Endothelial cell (in vitro differentiated cells): Measurements from ENCODE around the gene PKN2. TPM values are rescaled to one million over a fixed set of nuclear protein-coding genes. Genes with fewer than 3 reads are reported as not detected.

Source experiments
- DNase-seq: peaks from one replicate; pipeline ENCODE4 v3.0.0; 2021; ENCODE audit warnings: low spot score
- H3K27ac Mint-ChIP-seq: one replicate; pipeline ENCODE4 v1.8.0; 2021; ENCODE audit warnings: mixed read lengths, inconsistent platforms; ENCODE audit not compliant: unreplicated experiment
- H3K27me3 Mint-ChIP-seq: one replicate; pipeline ENCODE4 v1.8.0; 2021; ENCODE audit warnings: mild to moderate bottlenecking, moderate library complexity, mixed read lengths, inconsistent platforms; ENCODE audit not compliant: unreplicated experiment
- H3K36me3 Mint-ChIP-seq: one replicate; pipeline ENCODE4 v1.8.0; 2021; ENCODE audit warnings: mild to moderate bottlenecking, low read depth, mixed read lengths, inconsistent platforms; ENCODE audit not compliant: unreplicated experiment
- H3K4me1 Mint-ChIP-seq: one replicate; pipeline ENCODE4 v1.8.0; 2021; ENCODE audit warnings: mild to moderate bottlenecking, mixed read lengths, inconsistent platforms; ENCODE audit not compliant: unreplicated experiment
- H3K4me3 Mint-ChIP-seq: one replicate; pipeline ENCODE4 v1.8.0; 2021; ENCODE audit warnings: mild to moderate bottlenecking, mixed read lengths, inconsistent platforms; ENCODE audit not compliant: unreplicated experiment
- H3K9me3 Mint-ChIP-seq: one replicate; pipeline ENCODE4 v1.8.0; 2021; ENCODE audit warnings: mixed read lengths, inconsistent platforms; ENCODE audit not compliant: unreplicated experiment
- total RNA-seq: library from RNA; stranded (reverse); fragmentation: NEBNext Ultra II Directional; extraction: Animal tissue kit (Norgen Biotek cat#: 25700); gene quantifications from one replicate; pipeline ENCODE4 v1.2.1, GENCODE V29; 2021; ENCODE audit not compliant: unreplicated experiment
- TF ChIP-seq, protein P1 (sequence below): fragments of 200-600 bp; sonication (generic); IDR thresholded peaks from one replicate; pipeline ENCODE4 v1.5.0; 2021; ENCODE audit warnings: antibody characterized with exemption; ENCODE audit not compliant: unreplicated experiment

The PKN2 gene
- total RNA-seq, 1 donor from 2014 or later, result 51.0 TPM

DNA sequence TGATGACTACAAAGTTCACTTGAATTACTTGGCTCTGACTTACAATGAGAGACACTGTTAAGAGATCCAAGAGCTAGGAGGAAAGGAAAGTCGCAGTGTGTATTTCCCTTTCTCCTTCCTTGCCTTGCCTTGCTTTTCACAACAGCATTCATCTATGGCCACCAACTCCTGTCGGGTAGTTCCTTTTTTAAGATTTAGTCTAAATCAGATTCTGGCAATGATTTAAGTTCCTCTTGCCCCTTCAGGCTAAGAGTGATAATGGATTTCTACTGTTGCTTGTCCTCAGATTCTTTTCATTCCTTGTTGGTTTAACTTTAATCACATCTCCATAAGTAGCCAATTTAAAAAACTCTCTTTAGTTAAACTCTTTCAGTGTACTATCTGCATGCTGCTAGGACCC lies 115.4 kb downstream of the PKN2 start:
- DNase-seq, result no peak
- Mint-ChIP-seq H3K27ac (peak overlapping the region; percentile 50), H3K27me3 (peaks cover 2% of the 10 kb centered on the region), H3K4me1 (peaks cover 20% of the 10 kb centered on the region), H3K36me3 (peaks cover 44% of the 10 kb centered on the region), H3K4me3 (peak overlapping the region; percentile 29), H3K9me3 (peaks cover 5% of the 10 kb centered on the region)
- TF ChIP-seq, protein P1, sequence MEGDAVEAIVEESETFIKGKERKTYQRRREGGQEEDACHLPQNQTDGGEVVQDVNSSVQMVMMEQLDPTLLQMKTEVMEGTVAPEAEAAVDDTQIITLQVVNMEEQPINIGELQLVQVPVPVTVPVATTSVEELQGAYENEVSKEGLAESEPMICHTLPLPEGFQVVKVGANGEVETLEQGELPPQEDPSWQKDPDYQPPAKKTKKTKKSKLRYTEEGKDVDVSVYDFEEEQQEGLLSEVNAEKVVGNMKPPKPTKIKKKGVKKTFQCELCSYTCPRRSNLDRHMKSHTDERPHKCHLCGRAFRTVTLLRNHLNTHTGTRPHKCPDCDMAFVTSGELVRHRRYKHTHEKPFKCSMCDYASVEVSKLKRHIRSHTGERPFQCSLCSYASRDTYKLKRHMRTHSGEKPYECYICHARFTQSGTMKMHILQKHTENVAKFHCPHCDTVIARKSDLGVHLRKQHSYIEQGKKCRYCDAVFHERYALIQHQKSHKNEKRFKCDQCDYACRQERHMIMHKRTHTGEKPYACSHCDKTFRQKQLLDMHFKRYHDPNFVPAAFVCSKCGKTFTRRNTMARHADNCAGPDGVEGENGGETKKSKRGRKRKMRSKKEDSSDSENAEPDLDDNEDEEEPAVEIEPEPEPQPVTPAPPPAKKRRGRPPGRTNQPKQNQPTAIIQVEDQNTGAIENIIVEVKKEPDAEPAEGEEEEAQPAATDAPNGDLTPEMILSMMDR, result no peak

DNA sequence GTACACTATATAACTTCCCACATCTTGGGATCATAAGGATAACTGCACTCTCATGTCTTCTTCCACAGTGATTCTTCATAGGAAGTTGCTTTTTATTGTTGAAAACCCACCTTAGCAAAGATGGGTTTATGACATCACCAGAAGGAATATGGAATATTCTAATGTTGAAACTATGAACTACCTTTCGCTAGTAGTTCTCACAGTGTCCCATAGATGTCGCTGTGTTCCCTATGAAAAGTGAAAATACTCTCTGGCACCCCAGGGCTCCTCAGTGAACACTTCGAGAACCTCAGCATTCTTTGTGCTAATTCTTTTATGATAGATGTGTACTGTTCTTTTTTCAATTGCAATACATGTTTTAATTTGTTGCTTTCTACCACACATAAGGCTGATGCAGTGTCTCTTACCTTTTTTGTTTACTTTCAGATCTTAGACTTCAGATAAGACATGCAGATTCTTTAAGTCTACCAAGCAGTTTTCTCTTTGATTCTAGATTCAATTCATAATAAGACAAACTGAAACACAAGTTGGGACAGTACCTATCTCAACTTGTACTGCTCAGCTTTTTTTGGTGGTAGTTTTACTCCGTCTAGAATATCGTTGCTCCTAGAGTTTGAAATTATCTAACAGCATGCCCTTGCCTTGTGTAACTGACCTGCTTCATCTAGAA lies 116.4 kb downstream of the PKN2 start:
- TF ChIP-seq, protein P1, result no peak
- Mint-ChIP-seq H3K4me1 (peaks cover 15% of the 10 kb centered on the region), H3K9me3 (peaks cover 5% of the 10 kb centered on the region), H3K4me3 (peak overlapping the region; percentile 76), H3K27me3 (no peaks in the 10 kb centered on the region), H3K36me3 (peaks cover 44% of the 10 kb centered on the region), H3K27ac (no peak overlapping the region)
- no peak for DNase-seq

DNA sequence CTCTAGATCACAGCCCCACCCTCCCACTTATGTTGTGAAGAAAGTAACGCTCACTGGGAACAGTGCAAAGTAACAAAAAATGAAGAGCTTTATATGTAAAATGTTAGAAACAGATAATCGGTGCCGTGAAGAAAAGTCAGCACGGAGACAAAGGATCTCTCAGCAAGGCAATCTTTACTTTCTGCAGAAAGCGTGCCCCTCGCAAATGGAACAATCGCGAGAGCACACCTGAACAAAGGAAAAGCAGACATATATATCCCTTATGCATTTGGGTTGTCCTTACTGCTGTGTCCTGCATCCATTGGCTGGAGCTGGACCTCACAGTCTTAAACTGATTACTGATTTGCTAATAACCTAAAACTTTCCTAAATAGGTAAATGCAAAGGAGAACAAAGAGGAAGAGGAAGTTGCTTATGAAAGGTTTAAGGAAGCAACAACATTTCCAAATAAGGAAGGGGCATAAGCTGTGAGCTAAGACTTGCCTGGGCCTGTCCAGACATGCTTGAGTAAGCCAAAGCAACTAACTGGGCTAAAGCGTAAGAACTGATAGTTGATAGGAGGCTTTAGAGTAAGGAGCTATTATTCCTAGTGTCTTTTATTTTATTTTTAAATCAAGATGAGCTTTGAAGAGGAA lies 117.6 kb downstream of the PKN2 start:
- H3K36me3 Mint-ChIP-seq, result peaks cover 44% of the 10 kb centered on the region
- peak overlapping the region; percentile 39 for H3K27ac Mint-ChIP-seq
- H3K9me3 Mint-ChIP-seq, result peaks cover 5% of the 10 kb centered on the region
- peaks cover 15% of the 10 kb centered on the region for H3K4me1 Mint-ChIP-seq
- H3K27me3 Mint-ChIP-seq, result no peaks in the 10 kb centered on the region
- DNase-seq, result no peak
- TF ChIP-seq, protein P1, result no peak
- H3K4me3 Mint-ChIP-seq, result peak overlapping the region; percentile 83

DNA sequence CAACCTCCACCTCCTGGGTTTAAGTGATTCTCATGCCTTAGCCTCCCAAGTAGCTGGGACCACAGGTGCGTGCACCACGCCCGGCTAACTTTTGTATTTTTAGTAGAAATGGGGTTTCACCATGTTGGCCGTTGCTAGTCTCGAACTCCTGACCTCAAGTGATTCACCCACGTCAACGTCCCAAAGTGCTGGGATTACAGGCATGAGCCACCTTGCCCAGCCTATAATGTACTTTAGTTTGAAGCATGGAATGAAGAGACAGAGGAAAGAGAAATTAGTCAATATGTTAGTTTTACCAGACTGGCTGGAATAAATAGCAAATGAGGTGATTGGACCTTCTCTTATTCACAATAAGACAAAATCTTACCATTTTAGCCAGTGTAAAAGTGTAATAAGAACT lies 118.3 kb downstream of the PKN2 start:
- Mint-ChIP-seq H3K9me3 (peaks cover 5% of the 10 kb centered on the region), H3K27me3 (no peaks in the 10 kb centered on the region), H3K4me1 (peaks cover 15% of the 10 kb centered on the region), H3K4me3 (no peak overlapping the region), H3K36me3 (peaks cover 43% of the 10 kb centered on the region), H3K27ac (no peak overlapping the region)
- no peak for DNase-seq
- TF ChIP-seq, protein P1, result no peak

DNA sequence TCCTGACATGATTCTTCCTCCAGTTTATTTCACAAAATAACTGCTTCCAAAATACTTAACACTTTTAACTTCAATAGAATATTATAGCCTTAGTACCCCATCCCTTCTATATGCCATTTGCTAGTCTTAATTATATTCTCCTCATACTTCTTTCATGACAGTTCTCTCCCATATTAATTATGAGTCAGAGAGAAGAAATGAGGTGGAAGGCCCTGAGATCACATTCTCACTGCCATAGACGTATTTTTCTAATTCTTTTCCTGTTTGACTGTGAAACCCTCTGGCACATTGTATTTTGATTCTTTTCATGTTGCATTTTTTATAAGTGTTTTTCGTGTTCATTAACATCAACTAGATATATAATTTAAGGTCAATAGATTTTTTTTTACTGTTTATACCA lies 118.9 kb downstream of the PKN2 start:
- DNase-seq, result no peak
- peaks cover 15% of the 10 kb centered on the region for H3K4me1 Mint-ChIP-seq
- peaks cover 43% of the 10 kb centered on the region for H3K36me3 Mint-ChIP-seq
- H3K4me3 Mint-ChIP-seq, result peak overlapping the region; percentile 17
- TF ChIP-seq, protein P1, result no peak
- peak overlapping the region; percentile 25 for H3K27ac Mint-ChIP-seq
- peaks cover 5% of the 10 kb centered on the region for H3K9me3 Mint-ChIP-seq
- H3K27me3 Mint-ChIP-seq, result no peaks in the 10 kb centered on the region
